GM23338 (cell line): Measurements from ENCODE around the gene FBXL5.

ENCODE experiments used
- CREB1 ChIP-seq: fragments of 250-450 bp; sonication (Bioruptor Pico); IDR thresholded peaks from 2 replicates; pipeline ENCODE4 v1.5.0; 2020; ENCODE audit warnings: low read depth, mild to moderate bottlenecking, moderate library complexity
- EZH2 ChIP-seq: fragments of 200-600 bp; sonication (generic); IDR thresholded peaks from one replicate; pipeline ENCODE4 v1.8.0; 2017; ENCODE audit warnings: antibody characterized with exemption, mild to moderate bottlenecking, low read depth; ENCODE audit not compliant: unreplicated experiment
- POLR2AphosphoS5 ChIP-seq: IDR thresholded peaks from 2 replicates; pipeline ENCODE4 v1.6.1; 2016; ENCODE audit warnings: antibody characterized with exemption, low read depth
- TF ChIP-seq, protein P1 (sequence below): IDR thresholded peaks from one replicate; pipeline ENCODE4 v1.6.1; 2018; ENCODE audit warnings: antibody characterized with exemption; ENCODE audit not compliant: unreplicated experiment
- TF ChIP-seq, protein P2 (sequence below), 2 experiments: fragments of 200-600 bp in 1 of 2; sonication (generic) in 1 of 2; conservative IDR thresholded peaks; 2 replicates each; pipeline versions ENCODE4 v1.5.1 to v1.6.1; 2016 to 2017; ENCODE audit warnings: antibody characterized with exemption in 2 of 2, low read depth in 2 of 2, mild to moderate bottlenecking in 2 of 2, moderate library complexity in 1 of 2

DNA sequence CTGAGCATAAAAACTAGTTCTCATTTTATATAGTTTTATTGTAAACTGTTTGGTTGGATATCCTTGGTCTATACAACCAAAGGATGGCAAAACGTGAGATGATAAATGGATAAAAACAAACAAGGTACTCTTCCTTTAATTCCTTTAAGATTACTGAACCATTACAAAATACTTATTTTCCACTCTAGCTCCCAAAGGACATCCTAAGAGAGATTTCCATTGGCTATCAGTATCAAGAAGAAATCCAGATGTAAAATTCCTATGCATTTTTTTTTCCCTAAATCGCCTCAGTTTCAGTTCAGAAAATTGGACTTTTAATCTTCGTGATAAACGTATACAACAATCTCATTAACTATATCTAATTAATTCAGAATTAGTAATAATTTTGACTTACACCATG is 2.3 kb downstream of the FBXL5 start:
- TF ChIP-seq, protein P1, sequence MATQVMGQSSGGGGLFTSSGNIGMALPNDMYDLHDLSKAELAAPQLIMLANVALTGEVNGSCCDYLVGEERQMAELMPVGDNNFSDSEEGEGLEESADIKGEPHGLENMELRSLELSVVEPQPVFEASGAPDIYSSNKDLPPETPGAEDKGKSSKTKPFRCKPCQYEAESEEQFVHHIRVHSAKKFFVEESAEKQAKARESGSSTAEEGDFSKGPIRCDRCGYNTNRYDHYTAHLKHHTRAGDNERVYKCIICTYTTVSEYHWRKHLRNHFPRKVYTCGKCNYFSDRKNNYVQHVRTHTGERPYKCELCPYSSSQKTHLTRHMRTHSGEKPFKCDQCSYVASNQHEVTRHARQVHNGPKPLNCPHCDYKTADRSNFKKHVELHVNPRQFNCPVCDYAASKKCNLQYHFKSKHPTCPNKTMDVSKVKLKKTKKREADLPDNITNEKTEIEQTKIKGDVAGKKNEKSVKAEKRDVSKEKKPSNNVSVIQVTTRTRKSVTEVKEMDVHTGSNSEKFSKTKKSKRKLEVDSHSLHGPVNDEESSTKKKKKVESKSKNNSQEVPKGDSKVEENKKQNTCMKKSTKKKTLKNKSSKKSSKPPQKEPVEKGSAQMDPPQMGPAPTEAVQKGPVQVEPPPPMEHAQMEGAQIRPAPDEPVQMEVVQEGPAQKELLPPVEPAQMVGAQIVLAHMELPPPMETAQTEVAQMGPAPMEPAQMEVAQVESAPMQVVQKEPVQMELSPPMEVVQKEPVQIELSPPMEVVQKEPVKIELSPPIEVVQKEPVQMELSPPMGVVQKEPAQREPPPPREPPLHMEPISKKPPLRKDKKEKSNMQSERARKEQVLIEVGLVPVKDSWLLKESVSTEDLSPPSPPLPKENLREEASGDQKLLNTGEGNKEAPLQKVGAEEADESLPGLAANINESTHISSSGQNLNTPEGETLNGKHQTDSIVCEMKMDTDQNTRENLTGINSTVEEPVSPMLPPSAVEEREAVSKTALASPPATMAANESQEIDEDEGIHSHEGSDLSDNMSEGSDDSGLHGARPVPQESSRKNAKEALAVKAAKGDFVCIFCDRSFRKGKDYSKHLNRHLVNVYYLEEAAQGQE: no peak
- TF ChIP-seq, protein P2, sequence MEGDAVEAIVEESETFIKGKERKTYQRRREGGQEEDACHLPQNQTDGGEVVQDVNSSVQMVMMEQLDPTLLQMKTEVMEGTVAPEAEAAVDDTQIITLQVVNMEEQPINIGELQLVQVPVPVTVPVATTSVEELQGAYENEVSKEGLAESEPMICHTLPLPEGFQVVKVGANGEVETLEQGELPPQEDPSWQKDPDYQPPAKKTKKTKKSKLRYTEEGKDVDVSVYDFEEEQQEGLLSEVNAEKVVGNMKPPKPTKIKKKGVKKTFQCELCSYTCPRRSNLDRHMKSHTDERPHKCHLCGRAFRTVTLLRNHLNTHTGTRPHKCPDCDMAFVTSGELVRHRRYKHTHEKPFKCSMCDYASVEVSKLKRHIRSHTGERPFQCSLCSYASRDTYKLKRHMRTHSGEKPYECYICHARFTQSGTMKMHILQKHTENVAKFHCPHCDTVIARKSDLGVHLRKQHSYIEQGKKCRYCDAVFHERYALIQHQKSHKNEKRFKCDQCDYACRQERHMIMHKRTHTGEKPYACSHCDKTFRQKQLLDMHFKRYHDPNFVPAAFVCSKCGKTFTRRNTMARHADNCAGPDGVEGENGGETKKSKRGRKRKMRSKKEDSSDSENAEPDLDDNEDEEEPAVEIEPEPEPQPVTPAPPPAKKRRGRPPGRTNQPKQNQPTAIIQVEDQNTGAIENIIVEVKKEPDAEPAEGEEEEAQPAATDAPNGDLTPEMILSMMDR (conservative IDR thresholded peaks at IDR 0.05; ENCODE audit: low read depth in 2 of 2): no peak
- no peak for TF ChIP-seq EZH2
- TF ChIP-seq POLR2AphosphoS5: no peak
- no peak for TF ChIP-seq CREB1 (CRISPR knock-in tag)
